ENCODE results near the gene LRP8. TPM values are rescaled to one million over a fixed set of nuclear protein-coding genes. Genes with fewer than 3 reads are reported as not detected.

Gene LRP8
- total and polyA plus RNA-seq, 2 donors (not counting 3 experiments of a cell fraction or from before 2014, with no cell fraction given) = 40.9 to 62.2 TPM

- Histone ChIP-seq H3K27ac (ENCODE audit: insufficient read depth, low read depth, low read length) (no peak overlapping the region), H3K4me1 (ENCODE audit: control insufficient read depth, extremely low read depth, insufficient read depth, low read length) (no peaks in the 10 kb centered on the region), H3K9ac (replicated peaks; ENCODE audit: extremely low read depth, insufficient read depth, low read length) (no peak overlapping the region), H3K27me3 (ENCODE audit: control insufficient read depth in 2 of 2, insufficient read depth in 2 of 2, low read length in 2 of 2) (no peaks in the 10 kb centered on the region), H3K79me2 (ENCODE audit: control insufficient read depth, insufficient read depth, low read length) (peaks cover 66% of the 10 kb centered on the region), H3K4me3 (replicated peaks in 1 of 3; ENCODE audit: insufficient read depth in 1 of 3, low read depth in 1 of 3, low read length in 3 of 3) (no peak overlapping the region), H3K9me1 (replicated peaks; ENCODE audit: control insufficient read depth, extremely low read depth, insufficient read depth, low read length) (no peaks in the 10 kb centered on the region), H4K20me1 (replicated peaks; ENCODE audit: control insufficient read depth, extremely low read depth, insufficient read depth, low read length) (no peaks in the 10 kb centered on the region), H3K36me3 (ENCODE audit: control insufficient read depth in 2 of 2, extremely low read depth in 1 of 2, insufficient read depth in 2 of 2, low read length in 2 of 2) (peaks cover 0 to 2% of the 10 kb centered on the region in 2 experiments), H3K4me2 (ENCODE audit: insufficient read depth, low read length) (no peak overlapping the region), H3K9me3 (replicated peaks; ENCODE audit: control insufficient read depth, insufficient read depth, low read length) (no peaks in the 10 kb centered on the region), H2AFZ (ENCODE audit: low read depth, low read length) (no peak overlapping the region)
- FAIRE-seq = no peak
- CTCF ChIA-PET = no interaction called here
- dilution Hi-C loops (cut with MboI; ENCODE audit: extremely low pct_ligation_motif_present, low sequenced_read_pairs) (no loop called here), intact Hi-C loops (cut with micrococcal nuclease) (no loop called here)
- DNase-seq (ENCODE audit: low read depth, low spot score) = no peak
- POLR2A ChIA-PET = no interaction called here
- no TSS peak for BruUV-seq (replicated peaks)
- TF ChIP-seq, protein P1, sequence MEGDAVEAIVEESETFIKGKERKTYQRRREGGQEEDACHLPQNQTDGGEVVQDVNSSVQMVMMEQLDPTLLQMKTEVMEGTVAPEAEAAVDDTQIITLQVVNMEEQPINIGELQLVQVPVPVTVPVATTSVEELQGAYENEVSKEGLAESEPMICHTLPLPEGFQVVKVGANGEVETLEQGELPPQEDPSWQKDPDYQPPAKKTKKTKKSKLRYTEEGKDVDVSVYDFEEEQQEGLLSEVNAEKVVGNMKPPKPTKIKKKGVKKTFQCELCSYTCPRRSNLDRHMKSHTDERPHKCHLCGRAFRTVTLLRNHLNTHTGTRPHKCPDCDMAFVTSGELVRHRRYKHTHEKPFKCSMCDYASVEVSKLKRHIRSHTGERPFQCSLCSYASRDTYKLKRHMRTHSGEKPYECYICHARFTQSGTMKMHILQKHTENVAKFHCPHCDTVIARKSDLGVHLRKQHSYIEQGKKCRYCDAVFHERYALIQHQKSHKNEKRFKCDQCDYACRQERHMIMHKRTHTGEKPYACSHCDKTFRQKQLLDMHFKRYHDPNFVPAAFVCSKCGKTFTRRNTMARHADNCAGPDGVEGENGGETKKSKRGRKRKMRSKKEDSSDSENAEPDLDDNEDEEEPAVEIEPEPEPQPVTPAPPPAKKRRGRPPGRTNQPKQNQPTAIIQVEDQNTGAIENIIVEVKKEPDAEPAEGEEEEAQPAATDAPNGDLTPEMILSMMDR (IDR thresholded peaks at IDR 0.05; ENCODE audit: extremely low read depth in 1 of 2, insufficient read depth in 1 of 2, low read depth in 1 of 2, low read length in 2 of 2) = no peak
- TF ChIP-seq GATA2 (IDR thresholded peaks at IDR 0.05; ENCODE audit: insufficient read depth, insufficient read length, low read depth, low read length) = no peak
- no peak for TF ChIP-seq POLR2AphosphoS5 (IDR thresholded peaks at IDR 0.05; ENCODE audit: insufficient read depth, low read depth, low read length)
- no peak for TF ChIP-seq JUN (IDR thresholded peaks at IDR 0.05; ENCODE audit: borderline replicate concordance, insufficient read depth, insufficient read length, low read depth)
- no peak for TF ChIP-seq FOS (IDR thresholded peaks at IDR 0.05; ENCODE audit: borderline replicate concordance, insufficient read depth, low read length)
- no peak for TF ChIP-seq MYC (IDR thresholded peaks at IDR 0.05; ENCODE audit: low read depth, low read length)
- TF ChIP-seq, protein P2, sequence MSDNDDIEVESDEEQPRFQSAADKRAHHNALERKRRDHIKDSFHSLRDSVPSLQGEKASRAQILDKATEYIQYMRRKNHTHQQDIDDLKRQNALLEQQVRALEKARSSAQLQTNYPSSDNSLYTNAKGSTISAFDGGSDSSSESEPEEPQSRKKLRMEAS (IDR thresholded peaks at IDR 0.05; ENCODE audit: insufficient read depth, insufficient read length) = no peak
- no peak for TF ChIP-seq POLR2A (IDR thresholded peaks at IDR 0.05; ENCODE audit: low read depth, low read length)
- no peak for TF ChIP-seq EZH2 (IDR thresholded peaks at IDR 0.05; ENCODE audit: borderline replicate concordance, low read depth, low read length, severe bottlenecking)
Measured at GRCh38 chr1:53307037-53307436, 20.8 kb downstream of the LRP8 start.
